Esophagus muscularis mucosa (tissue), 3 donors: ENCODE data around the gene FZD2.
"Not testable (repeated sequence)": the region's sequence is repeated elsewhere in the genome, so short reads cannot be mapped to it uniquely, and the experiment has no call there.

Experiments used
- CTCF ChIP-seq, 3 experiments: fragments of 200-600 bp in 2 of 3; fragments of 450-650 bp in 1 of 3; sonication (generic) in 2 of 3; IDR thresholded peaks; one replicate each; pipeline ENCODE4 v1.5.1; 2017 to 2019; ENCODE audit warnings: antibody characterized with exemption in 3 of 3, mild to moderate bottlenecking in 2 of 3, moderate library complexity in 1 of 3
- POLR2A ChIP-seq: fragments of 450-650 bp; IDR thresholded peaks from one replicate; pipeline ENCODE4 v1.6.1; 2017; ENCODE audit warnings: antibody characterized with exemption, moderate library complexity, mild to moderate bottlenecking, low read depth
- POLR2AphosphoS5 ChIP-seq, 2 donors: sonication (generic); formaldehyde crosslinking; IDR thresholded peaks; one replicate each; pipeline ENCODE4 v1.6.1; 2017; ENCODE audit warnings: antibody characterized with exemption in 2 of 2

- not testable (repeated sequence) for TF ChIP-seq POLR2A; CTCF (IDR thresholded peaks at IDR 0.05); POLR2AphosphoS5 (IDR thresholded peaks at IDR 0.05)
Measured at GRCh38 chr17:44568311-44568944, 11.1 kb downstream of the FZD2 start.
